GM19023 (cell line): ENCODE data around the gene CDHR5.

ENCODE experiments used
- ATAC-seq: cut with Tn5 transposase; IDR thresholded peaks from one replicate; pipeline ENCODE4 v1.9.1; 2021; ENCODE audit warnings: mild to moderate bottlenecking, moderate library complexity; ENCODE audit not compliant: unreplicated experiment

CDHR5 gene

GRCh38 chr11:569158-569885 is 55.4 kb downstream of the CDHR5 start:
- peak; percentile 5 for ATAC-seq

GRCh38 chr11:568306-569157 is 56.2 kb downstream of the CDHR5 start:
- peak; percentile 86 for ATAC-seq

GRCh38 chr11:567629-568292 is 57.0 kb downstream of the CDHR5 start:
- ATAC-seq, result no peak

GRCh38 chr11:567011-567628 is 57.6 kb downstream of the CDHR5 start:
- no peak for ATAC-seq
